GM06990 (cell line): ENCODE data around the gene COL19A1.
A peak's percentile ranks its signal among the peaks of the same experiment; 100 is the strongest.

Experiments
- DNase-seq: peaks from one replicate; pipeline ENCODE4 v3.0.0-alpha.2; 2011; ENCODE audit not compliant: insufficient read length; ENCODE audit errors: extremely low read depth
- H3K27me3 ChIP-seq: replicated peaks from 2 replicates; pipeline ENCODE4 v1.6.0; 2011; ENCODE audit warnings: low read length; ENCODE audit not compliant: control insufficient read depth, insufficient read depth
- H3K36me3 ChIP-seq: 2 replicates; pipeline ENCODE4 v1.5.1; 2011; ENCODE audit warnings: low read length; ENCODE audit not compliant: control insufficient read depth, insufficient read depth
- H3K4me3 ChIP-seq: replicated peaks from 2 replicates; pipeline ENCODE4 v1.5.1; 2011; ENCODE audit warnings: low read depth, mild to moderate bottlenecking, control low read depth, low read length
- CTCF ChIP-seq: IDR thresholded peaks from 2 replicates; pipeline ENCODE4 v1.5.1; 2011; ENCODE audit warnings: low read length, control low read depth, mild to moderate bottlenecking, inconsistent platforms; ENCODE audit not compliant: insufficient read depth, poor library complexity, severe bottlenecking

The COL19A1 gene

GRCh38 chr6:69976591-69977090 is 110.3 kb downstream of the COL19A1 start:
- TF ChIP-seq CTCF: no peak
- DNase-seq: no peak

GRCh38 chr6:69980624-69981023 is 114.3 kb downstream of the COL19A1 start:
- Histone ChIP-seq H3K36me3 (no peaks in the 10 kb centered on the region), H3K4me3 (no peak overlapping the region), H3K27me3 (no peaks in the 10 kb centered on the region)
- no peak for DNase-seq
- TF ChIP-seq CTCF: no peak

More at GRCh38 chr6:69976591-69977090, 110.3 kb downstream of the COL19A1 start:
- H3K27me3 ChIP-seq: no peaks in the 10 kb centered on the region
- no peaks in the 10 kb centered on the region; the same call in 1 of the 2 replicates for H3K36me3 ChIP-seq
- no peak overlapping the region for H3K4me3 ChIP-seq

GRCh38 chr6:69984506-69984905 is 118.2 kb downstream of the COL19A1 start:
- Histone ChIP-seq H3K36me3 (no peaks in the 10 kb centered on the region), H3K4me3 (no peak overlapping the region), H3K27me3 (no peaks in the 10 kb centered on the region)
- no peak for TF ChIP-seq CTCF
- DNase-seq: no peak

- Histone ChIP-seq H3K36me3 (no peaks in the 10 kb centered on the region), H3K4me3 (no peak overlapping the region), H3K27me3 (no peaks in the 10 kb centered on the region)
- no peak for TF ChIP-seq CTCF
- peak; percentile 19 for DNase-seq
These were observed 118.8 kb downstream of the COL19A1 start for GRCh38 chr6:69985180-69985579.

GRCh38 chr6:69987550-69987949 is 121.2 kb downstream of the COL19A1 start:
- Histone ChIP-seq H3K4me3 (no peak overlapping the region), H3K36me3 (no peaks in the 10 kb centered on the region), H3K27me3 (no peaks in the 10 kb centered on the region)
- no peak for DNase-seq
- no peak for TF ChIP-seq CTCF

GRCh38 chr6:69988458-69989126 is 122.2 kb downstream of the COL19A1 start:
- DNase-seq: no peak
- Histone ChIP-seq H3K36me3 (no peaks in the 10 kb centered on the region), H3K27me3 (no peaks in the 10 kb centered on the region), H3K4me3 (no peak overlapping the region)
- no peak for TF ChIP-seq CTCF
